Heart right ventricle (tissue), 16 donors: Measurements from ENCODE around the gene COL21A1. TPM values are rescaled to one million over a fixed set of nuclear protein-coding genes. Genes with fewer than 3 reads are reported as not detected.

Experiments used
- ATAC-seq, 8 donors: fragments of 200-7000 bp; cut with Tn5 transposase; one replicate each; pipeline ENCODE4 v1.9.1; 2020; ENCODE audit warnings: mild to moderate bottlenecking in 8 of 8, moderate library complexity in 8 of 8, moderate number of reproducible peaks in 1 of 8
- DNase-seq, 2 donors: peaks; one replicate each; pipeline ENCODE4 v3.0.0-alpha.2; 2020
- H3K27ac ChIP-seq, 10 donors: fragments of 200-600 bp; sonication (generic) in 2 of 10; one replicate each; pipeline versions ENCODE4 v1.5.0 to v1.8.0; 2020 to 2022; ENCODE audit warnings: mild to moderate bottlenecking in 3 of 10
- H3K27me3 ChIP-seq, 7 donors: fragments of 200-600 bp; one replicate each; pipeline ENCODE4 v1.8.0; 2021 to 2022; ENCODE audit warnings: mild to moderate bottlenecking in 2 of 7
- H3K36me3 ChIP-seq, 9 donors: fragments of 200-600 bp; sonication (generic) in 1 of 9; one replicate each; pipeline versions ENCODE4 v1.5.0 to v1.8.0; 2020 to 2022; ENCODE audit warnings: mild to moderate bottlenecking in 2 of 9
- H3K4me1 ChIP-seq, 9 donors: fragments of 200-600 bp; sonication (generic) in 1 of 9; one replicate each; pipeline versions ENCODE4 v1.5.0 to v1.8.0; 2020 to 2022; ENCODE audit warnings: mild to moderate bottlenecking in 4 of 9
- H3K4me3 ChIP-seq, 10 donors: fragments of 200-600 bp; sonication (generic) in 2 of 10; one replicate each; pipeline versions ENCODE4 v1.5.0 to v1.8.0; 2020 to 2022; ENCODE audit warnings: mild to moderate bottlenecking in 7 of 10, moderate library complexity in 2 of 10
- H3K9me3 ChIP-seq, 11 donors: fragments of 200-600 bp in 10 of 11; sonication (generic) in 2 of 11; one replicate each; pipeline versions ENCODE4 v1.5.0 to v1.8.0; 2013 to 2022; ENCODE audit warnings: mild to moderate bottlenecking in 2 of 11, control low read depth in 1 of 11, moderate library complexity in 1 of 11
- WGBS, 2 donors: extraction: QIAGEN DNeasy Blood & Tissue Kit; methylation state at CpG; one replicate each; pipeline ENCODE4 v1.1.7; 2013; ENCODE audit warnings: inconsistent platforms in 1 of 2; 5-methylcytosine and 5-hydroxymethylcytosine counted together
- intact Hi-C, 10 donors: fragments of 100-400 bp; cut with DNase I; formaldehyde crosslinking; loops; one replicate each; pipeline versions ENCODE4 v1.11.1 to v1.14.2; 2022
- polyA plus RNA-seq, 2 donors: library from polyadenylated mRNA; stranded (reverse); fragments of 200-250 nt; gene quantifications; one replicate each; pipeline ENCODE4 v1.2.3, GENCODE V29; 2013
- total RNA-seq, 10 donors: library from RNA; stranded (reverse); fragmentation: NEBNext Ultra II Directional in 3 of 10; extraction: Animal tissue kit (Norgen Biotek cat#: 25700) in 3 of 10; gene quantifications; one replicate each; pipeline versions ENCODE4 v1.2.1 to v1.2.4, GENCODE V29; 2021 to 2023
- TF ChIP-seq, protein P1 (sequence below), 9 donors: fragments of 200-600 bp; sonication (generic) in 2 of 9; IDR thresholded peaks; one replicate each; pipeline versions ENCODE4 v1.5.0 to v1.8.0; 2021 to 2022; ENCODE audit warnings: antibody characterized with exemption in 9 of 9, mild to moderate bottlenecking in 5 of 9, moderate library complexity in 1 of 9
- donor health status: Arrhythmogenic right ventricular cardiomyopathy.
- donor health status: ischemic (EF 13 %, LVEDD 7.1; RV severe dilation, severe dysfunction).
- donor health status: healthy with polysubstance abuse.
- donor health status: DM: no; HTN: yes; CAD: no.
- donor health status: DM: no; HTN: no; CAD: no.
- donor health status: ischemic (EF 25% LVEDD 6.9; RV normal size, moderate dysfunction).
- donor health status: ischemic (EF 25% LVEDD 5.7; RV mildly dilated, moderate dysfunction).
- donor health status: healthy.
- donor health status: DM: yes; HTN: yes; CAD: no.
- donor health status: Ischemic cardiomyopathy.
- donor health status: ischemic (EF 35%, LVEDD 5.7; RV mildly dilated, moderate dysfunction).
- donor health status: nonischemic (EF 11% LVEDD 7.7; RV severe dilation, severe dysfunction).
- donor health status: DM: yes; HTN: yes; CAD: no.
- donor health status: PGD.
- donor health status: ischemic (EF 29% LVEDD 5.4; RV normal size, mild dysfunction).
- donor health status: nonischemic (EF 23%, LVEDD 6.1; RV moderate dilation, normal function).

The COL21A1 gene
- total and polyA plus RNA-seq, 12 donors: 11.0 to 171 (median 69.9) TPM

DNA sequence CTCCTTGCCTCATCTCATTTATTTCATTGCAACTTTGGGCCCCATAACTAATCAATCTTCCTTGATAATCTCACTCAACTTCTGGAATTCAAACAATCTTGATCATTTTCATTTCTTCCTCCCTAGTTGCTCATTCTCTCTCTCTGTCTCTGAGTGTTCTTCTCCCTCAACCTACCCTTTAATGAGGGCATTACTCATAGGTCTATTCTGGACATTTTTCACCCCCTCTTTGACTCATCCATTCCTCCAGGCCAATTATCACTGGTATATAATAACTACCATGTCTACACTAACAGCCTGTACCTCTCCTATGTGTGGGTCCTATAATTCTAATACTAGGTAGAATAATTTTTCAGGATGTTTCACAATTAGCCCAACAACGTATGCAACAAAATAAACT is 78.8 kb downstream of the COL21A1 start:
- WGBS, 2 donors: 39 to 59% methylated on average over 1 of the region's 1 CpG
- Histone ChIP-seq H3K27ac (no peak overlapping the region), H3K4me1 (no peaks in the 10 kb centered on the region), H3K27me3 (no peaks in the 10 kb centered on the region), H3K36me3 (no peaks in the 10 kb centered on the region), H3K9me3 (peaks cover 0 to 42% (median 29%) of the 10 kb centered on the region in 11 donors), H3K4me3 (no peak overlapping the region)
- intact Hi-C loops: no loop called here
- ATAC-seq (no peak), DNase-seq (no peak)
- TF ChIP-seq, protein P1, sequence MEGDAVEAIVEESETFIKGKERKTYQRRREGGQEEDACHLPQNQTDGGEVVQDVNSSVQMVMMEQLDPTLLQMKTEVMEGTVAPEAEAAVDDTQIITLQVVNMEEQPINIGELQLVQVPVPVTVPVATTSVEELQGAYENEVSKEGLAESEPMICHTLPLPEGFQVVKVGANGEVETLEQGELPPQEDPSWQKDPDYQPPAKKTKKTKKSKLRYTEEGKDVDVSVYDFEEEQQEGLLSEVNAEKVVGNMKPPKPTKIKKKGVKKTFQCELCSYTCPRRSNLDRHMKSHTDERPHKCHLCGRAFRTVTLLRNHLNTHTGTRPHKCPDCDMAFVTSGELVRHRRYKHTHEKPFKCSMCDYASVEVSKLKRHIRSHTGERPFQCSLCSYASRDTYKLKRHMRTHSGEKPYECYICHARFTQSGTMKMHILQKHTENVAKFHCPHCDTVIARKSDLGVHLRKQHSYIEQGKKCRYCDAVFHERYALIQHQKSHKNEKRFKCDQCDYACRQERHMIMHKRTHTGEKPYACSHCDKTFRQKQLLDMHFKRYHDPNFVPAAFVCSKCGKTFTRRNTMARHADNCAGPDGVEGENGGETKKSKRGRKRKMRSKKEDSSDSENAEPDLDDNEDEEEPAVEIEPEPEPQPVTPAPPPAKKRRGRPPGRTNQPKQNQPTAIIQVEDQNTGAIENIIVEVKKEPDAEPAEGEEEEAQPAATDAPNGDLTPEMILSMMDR (IDR thresholded peaks at IDR 0.05): no peak

DNA sequence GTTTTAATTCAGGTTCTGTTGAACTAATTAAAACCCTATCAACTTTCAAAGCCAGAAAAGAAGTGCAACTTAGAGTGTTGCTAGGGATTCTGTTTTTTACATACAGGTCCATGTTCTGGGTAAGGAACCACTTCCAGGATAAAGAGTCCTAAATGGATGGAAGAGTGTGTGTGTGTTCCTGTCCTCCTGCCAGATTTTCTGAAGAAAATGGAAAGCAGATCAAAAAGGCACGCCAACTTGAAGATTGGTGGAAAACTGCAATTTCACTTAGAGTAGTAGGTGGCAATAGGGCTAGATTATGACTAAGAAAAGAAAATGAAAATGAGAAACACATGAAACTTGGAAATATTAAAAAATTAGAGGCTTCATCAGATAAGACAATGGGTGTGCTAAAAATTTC is 85.3 kb downstream of the COL21A1 start:
- intact Hi-C loops: no loop called here

DNA sequence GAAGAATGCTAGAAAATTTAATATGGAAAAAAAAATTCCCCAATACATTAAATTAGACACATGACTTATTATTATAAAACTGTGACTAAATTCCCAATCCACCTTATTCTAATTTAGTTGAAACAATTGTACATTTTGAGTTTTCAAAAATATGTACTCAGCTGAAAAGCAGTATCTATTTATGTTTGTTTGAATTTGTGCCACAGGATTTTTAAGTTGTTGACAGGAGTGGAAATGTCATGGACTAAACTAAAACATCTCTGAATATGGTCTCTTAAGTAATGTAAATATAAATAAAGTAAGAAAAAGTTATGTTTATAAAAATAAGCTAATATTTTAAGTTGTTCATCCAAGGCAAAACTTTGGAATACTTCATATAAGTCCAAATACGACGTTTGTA is 86.9 kb downstream of the COL21A1 start:
- H3K4me3 ChIP-seq: no peak overlapping the region
- WGBS, 2 donors: 87 to 88% methylated on average over 2 of the region's 2 CpGs
- DNase-seq (no peak), ATAC-seq (no peak)
- H3K36me3 ChIP-seq: no peaks in the 10 kb centered on the region
- H3K4me1 ChIP-seq: no peaks in the 10 kb centered on the region
- H3K27me3 ChIP-seq: no peaks in the 10 kb centered on the region
- no peak overlapping the region for H3K27ac ChIP-seq
- TF ChIP-seq, protein P1 (IDR thresholded peaks at IDR 0.05): no peak
- no peaks in the 10 kb centered on the region for H3K9me3 ChIP-seq
- intact Hi-C loops: no loop called here

More for the DNA sequence above, 85.3 kb downstream of the COL21A1 start:
- Histone ChIP-seq H3K4me1 (no peaks in the 10 kb centered on the region), H3K27ac (no peak overlapping the region), H3K9me3 (no peaks in the 10 kb centered on the region), H3K36me3 (no peaks in the 10 kb centered on the region), H3K27me3 (no peaks in the 10 kb centered on the region), H3K4me3 (no peak overlapping the region)
- TF ChIP-seq, protein P1 (IDR thresholded peaks at IDR 0.05): no peak
- WGBS, 2 donors: 85 to 90% methylated on average over 1 of the region's 1 CpG
- DNase-seq (no peak), ATAC-seq (no peak)

DNA sequence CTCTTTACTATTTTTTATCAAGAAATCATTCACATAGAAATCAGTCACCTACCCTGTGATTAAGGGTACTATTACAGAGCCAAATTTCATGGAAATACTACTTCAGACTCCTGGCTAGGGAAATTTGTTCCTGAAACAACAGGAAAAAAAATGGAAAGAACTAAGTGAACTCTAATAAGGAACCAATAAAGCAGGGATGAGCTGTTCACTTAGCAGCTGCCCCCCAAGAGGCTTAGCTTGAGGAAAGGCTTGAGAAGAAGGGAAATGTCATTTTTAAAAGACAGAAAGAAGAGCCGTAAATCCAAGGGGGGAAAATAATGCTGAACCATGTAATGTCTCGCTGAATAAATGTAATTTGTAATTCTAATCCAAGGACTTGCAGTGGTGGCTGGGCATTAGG is 88.8 kb downstream of the COL21A1 start:
- Histone ChIP-seq H3K27me3 (no peaks in the 10 kb centered on the region), H3K9me3 (peaks cover 0 to 16% (median 12%) of the 10 kb centered on the region in 11 donors), H3K4me1 (no peaks in the 10 kb centered on the region), H3K36me3 (no peaks in the 10 kb centered on the region), H3K27ac (no peak overlapping the region), H3K4me3 (no peak overlapping the region)
- ATAC-seq: no peak
- TF ChIP-seq, protein P1 (IDR thresholded peaks at IDR 0.05): no peak
- no peak for DNase-seq
- 87 to 95% methylated on average over 2 of the region's 2 CpGs for WGBS, 2 donors
- intact Hi-C loops: no loop called here
